Right lobe of liver (tissue), 4 donors: ENCODE data around the gene CLDN10.

Experiments used
- CTCF ChIP-seq, 4 donors: fragments of 200-600 bp in 3 of 4; fragments of 450-650 bp in 1 of 4; IDR thresholded peaks; one replicate each; pipeline versions ENCODE4 v1.5.1 to v1.8.0; 2016 to 2022; ENCODE audit warnings: antibody characterized with exemption in 4 of 4, mild to moderate bottlenecking in 2 of 4
- POLR2A ChIP-seq: fragments of 450-650 bp; IDR thresholded peaks from one replicate; pipeline ENCODE4 v1.6.1; 2017; ENCODE audit warnings: antibody characterized with exemption, mild to moderate bottlenecking
- donor health status: DM: no; HTN: no; CAD: no.
- donor health status: DM: no; HTN: no; CAD: no.
- donor health status: DM: no; HTN: yes; CAD: no.

GRCh38 chr13:95588721-95589120 lies 36.2 kb downstream of the CLDN10 start:
- TF ChIP-seq CTCF (IDR thresholded peaks at IDR 0.05) = no peak
- no peak for TF ChIP-seq POLR2A
